BJ (cell line): Measurements from ENCODE around the gene IL4R. TPM values are rescaled to one million over a fixed set of nuclear protein-coding genes. Genes with fewer than 3 reads are reported as not detected.

Experiments
- CTCF ChIA-PET: fragments of 350-600 bp; formaldehyde crosslinking; extraction: SDS; loops from one replicate; lab custom pipeline; 2021; ENCODE audit warnings: antibody characterized with exemption, inconsistent platforms; lab: Yijun Ruan, JAX
- POLR2A ChIA-PET: fragments of 300-600 bp; sonication (Branson Sonifier 250); formaldehyde crosslinking; extraction: SDS; loops from one replicate; lab custom pipeline; 2021; ENCODE audit warnings: antibody characterized with exemption; lab: Charles Lee
- DNase-seq: peaks from one replicate; pipeline ENCODE4 v3.0.0-alpha.2; 2011; ENCODE audit warnings: low read depth
- H3K27me3 ChIP-seq: 2 replicates; pipeline ENCODE4 v1.6.0; 2011; ENCODE audit warnings: low read length; ENCODE audit not compliant: control insufficient read depth, insufficient read depth
- H3K36me3 ChIP-seq: 2 replicates; pipeline ENCODE4 v1.5.1; 2011; ENCODE audit warnings: low read length; ENCODE audit not compliant: control insufficient read depth, insufficient read depth
- H3K4me3 ChIP-seq: 2 replicates; pipeline ENCODE4 v1.5.1; 2011; ENCODE audit warnings: low read depth, mild to moderate bottlenecking, control low read depth, low read length
- polyA plus RNA-seq: library from polyadenylated mRNA; depleted of rRNA; stranded (reverse); fragments of >200 nt; gene quantifications from 2 replicates; pipeline ENCODE4 v1.2.3, GENCODE V29; 2011
- TF ChIP-seq, protein P1 (sequence below): IDR thresholded peaks from 2 replicates; pipeline ENCODE4 v1.5.1; 2011; ENCODE audit warnings: low read depth, mild to moderate bottlenecking, control low read depth, inconsistent platforms, low read length, moderate library complexity; ENCODE audit not compliant: insufficient read depth

Gene IL4R
- polyA plus RNA-seq, 1 experiment, result 25.4 TPM

DNA sequence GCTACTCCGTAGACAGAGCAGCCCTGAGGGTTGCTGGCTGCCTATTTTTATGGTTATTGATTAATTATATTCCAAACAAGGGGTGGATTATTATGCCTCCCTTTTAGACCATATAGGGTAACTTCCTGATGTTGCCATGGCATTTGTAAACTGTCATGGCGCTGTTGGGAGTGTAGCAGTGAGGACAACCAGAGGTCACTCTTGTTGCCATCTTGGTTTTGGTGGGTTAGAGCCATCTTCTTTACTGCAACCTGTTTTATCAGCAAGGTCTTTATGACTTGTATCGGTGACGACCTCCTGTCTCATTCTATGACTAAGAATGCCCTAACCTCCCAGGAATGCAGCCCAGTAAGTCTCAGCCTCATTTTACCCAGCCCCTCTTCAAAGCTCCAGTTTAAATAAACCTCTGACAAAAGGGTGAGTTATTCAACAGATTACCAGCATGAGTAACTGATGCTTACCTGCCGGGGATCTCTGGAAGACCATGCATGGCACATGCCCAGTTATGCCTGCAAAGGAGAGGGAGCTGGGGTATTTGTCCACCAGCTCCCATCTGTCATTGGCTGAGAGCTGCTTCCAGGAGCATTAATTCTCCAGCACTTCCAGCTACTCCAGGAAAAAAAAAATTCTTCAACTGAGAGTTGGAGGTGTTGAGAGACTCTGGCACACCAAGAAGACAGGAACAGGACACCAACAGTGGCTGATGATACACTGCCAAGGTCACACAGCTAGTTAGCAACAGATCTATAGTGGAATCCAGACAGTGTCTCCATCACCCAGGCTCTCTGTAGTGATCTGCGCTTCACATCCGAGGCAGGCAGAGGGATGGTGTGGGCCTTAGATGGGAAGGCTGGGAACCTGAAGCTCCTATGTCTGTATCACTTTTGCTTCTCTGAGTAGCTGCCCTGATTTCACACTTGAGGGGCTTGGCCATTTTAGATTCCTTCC, 51.6 kb downstream of the IL4R start:
- POLR2A ChIA-PET, result interaction anchor here (0.5 kb wide), 1 partner anchor 97 kb away, joined by 3 read pairs; the partner anchor contains the start of gene NSMCE1
- no peak for DNase-seq
- CTCF ChIA-PET, result interaction anchor here (1.1 to 8.7 kb wide), 6 partner anchors 9 to 210 kb away, joined by 3 to 206 read pairs (median 10); no protein-coding TSS in a partner anchor
- H3K27me3 ChIP-seq, result no peaks in the 10 kb centered on the region
- H3K4me3 ChIP-seq, result no peak overlapping the region
- TF ChIP-seq, protein P1, sequence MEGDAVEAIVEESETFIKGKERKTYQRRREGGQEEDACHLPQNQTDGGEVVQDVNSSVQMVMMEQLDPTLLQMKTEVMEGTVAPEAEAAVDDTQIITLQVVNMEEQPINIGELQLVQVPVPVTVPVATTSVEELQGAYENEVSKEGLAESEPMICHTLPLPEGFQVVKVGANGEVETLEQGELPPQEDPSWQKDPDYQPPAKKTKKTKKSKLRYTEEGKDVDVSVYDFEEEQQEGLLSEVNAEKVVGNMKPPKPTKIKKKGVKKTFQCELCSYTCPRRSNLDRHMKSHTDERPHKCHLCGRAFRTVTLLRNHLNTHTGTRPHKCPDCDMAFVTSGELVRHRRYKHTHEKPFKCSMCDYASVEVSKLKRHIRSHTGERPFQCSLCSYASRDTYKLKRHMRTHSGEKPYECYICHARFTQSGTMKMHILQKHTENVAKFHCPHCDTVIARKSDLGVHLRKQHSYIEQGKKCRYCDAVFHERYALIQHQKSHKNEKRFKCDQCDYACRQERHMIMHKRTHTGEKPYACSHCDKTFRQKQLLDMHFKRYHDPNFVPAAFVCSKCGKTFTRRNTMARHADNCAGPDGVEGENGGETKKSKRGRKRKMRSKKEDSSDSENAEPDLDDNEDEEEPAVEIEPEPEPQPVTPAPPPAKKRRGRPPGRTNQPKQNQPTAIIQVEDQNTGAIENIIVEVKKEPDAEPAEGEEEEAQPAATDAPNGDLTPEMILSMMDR, result no peak
- H3K36me3 ChIP-seq, result peaks cover 20% of the 10 kb centered on the region

DNA sequence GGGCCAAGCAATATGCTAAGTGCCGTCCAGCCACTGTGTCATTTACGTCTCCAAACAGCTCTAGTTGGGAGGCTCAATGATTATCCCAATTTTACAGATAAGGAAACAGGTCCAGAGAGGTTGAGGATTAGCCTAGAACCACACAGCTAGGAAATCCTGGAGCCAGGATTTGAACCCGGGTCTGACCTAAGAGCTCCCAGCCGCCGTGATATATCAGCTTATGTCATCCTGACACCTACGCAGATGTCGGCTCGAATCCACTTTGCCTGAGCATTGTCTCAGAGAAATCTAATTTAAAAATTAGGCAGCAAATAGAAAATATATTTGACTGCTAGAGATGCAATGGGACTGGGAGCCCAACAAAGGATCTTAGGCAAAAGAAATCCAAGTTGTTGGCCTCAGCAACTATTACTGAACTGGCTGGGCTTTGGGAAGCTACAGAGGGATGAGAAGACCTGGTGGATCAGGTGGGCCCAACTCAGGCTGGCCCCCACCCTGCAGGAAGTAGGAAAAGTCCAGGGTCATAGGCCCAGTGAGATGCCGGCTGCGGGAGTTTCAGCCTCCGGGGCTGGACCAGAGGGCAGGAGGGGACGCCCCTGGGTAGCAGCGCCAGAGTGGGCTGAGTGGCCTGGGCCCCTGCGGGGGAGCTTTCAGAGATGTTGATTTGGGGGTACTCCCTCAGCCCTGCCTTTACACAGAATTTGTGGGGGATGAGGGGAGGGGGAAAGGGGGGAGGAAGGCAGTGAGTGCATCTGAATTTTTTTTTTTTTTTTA, 53.1 kb downstream of the IL4R start:
- POLR2A ChIA-PET, result no interaction called here
- no peak for DNase-seq
- CTCF ChIA-PET, result interaction anchor here (0.7 to 8.7 kb wide), 30 partner anchors 9 to 1527 kb away, joined by 3 to 206 read pairs (median 4); no protein-coding TSS in a partner anchor

DNA sequence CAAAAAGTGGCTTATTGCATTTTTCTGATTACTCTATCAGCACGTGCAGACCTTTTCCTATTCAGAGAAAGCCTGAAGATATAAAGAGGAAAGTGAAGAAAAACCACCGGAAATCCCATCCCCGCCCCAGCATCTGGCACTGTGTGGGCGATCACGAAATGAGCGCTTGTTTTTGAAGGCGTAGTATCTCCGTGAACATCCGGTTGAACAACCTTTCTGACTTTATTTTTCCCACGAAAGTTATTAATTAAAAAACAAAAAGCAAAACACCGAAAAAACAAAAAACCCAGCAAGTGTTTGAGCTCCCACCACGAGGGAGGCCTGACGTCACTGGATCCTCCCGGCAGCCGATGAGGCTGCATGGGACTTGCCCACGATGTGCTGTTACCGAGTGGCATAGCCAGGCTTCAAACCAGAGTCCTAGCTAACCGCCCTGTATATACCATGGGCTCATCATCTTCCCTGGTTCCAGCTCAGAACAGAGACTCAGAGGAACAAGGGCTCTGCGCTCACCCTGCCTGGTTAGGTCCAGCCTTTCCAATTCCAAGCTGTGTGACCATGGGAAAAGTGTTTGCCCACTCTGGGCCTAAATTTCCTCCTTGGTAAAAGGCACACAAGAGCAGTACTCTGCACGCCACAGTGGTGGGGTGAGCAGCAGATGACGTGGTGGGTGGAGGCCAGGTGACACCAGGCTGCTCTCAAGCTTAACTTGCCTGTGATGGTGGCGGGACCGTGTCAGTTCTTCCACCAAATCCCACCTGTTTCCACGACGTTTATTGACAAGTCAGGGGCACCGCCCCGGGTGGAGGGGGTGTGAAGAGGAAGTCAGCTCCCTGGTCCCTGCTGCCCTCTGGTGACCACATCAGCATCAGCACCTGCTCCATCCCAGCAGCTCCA, 53.9 kb downstream of the IL4R start:
- peaks cover 10% of the 10 kb centered on the region for H3K36me3 ChIP-seq
- no peak for DNase-seq
- TF ChIP-seq, protein P1, result peak; percentile 92
- no peaks in the 10 kb centered on the region for H3K27me3 ChIP-seq
- ChIA-PET CTCF (interaction anchor here (0.6 to 8.7 kb wide), 48 partner anchors 8 to 1530 kb away, joined by 3 to 206 read pairs (median 4); no protein-coding TSS in a partner anchor), POLR2A (no interaction called here)
- H3K4me3 ChIP-seq, result 0 out of 2 replicates have a peak overlapping the region, but pooled peaks have one; percentile 1

More for the DNA sequence above, 53.1 kb downstream of the IL4R start:
- no peaks in the 10 kb centered on the region for H3K27me3 ChIP-seq
- H3K4me3 ChIP-seq, result no peak overlapping the region
- TF ChIP-seq, protein P1, result no peak
- H3K36me3 ChIP-seq, result peaks cover 15% of the 10 kb centered on the region

DNA sequence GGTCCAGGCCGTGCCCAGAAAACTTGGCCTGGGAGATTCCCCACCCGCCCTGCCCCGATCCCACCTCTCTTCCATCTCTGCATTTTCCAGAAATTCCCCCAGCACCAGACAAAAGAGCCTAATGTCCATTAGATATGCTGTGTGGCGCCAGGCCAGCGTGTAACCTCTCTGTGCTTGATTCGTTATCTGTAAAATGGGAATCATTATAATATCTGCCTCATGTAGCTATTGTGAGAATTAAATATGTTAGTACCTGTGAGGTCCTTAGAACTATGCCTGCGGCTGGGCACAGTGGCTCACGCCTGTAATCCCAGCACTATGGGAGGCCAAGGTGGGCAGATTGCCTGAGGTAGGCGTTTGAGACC, 54.6 kb downstream of the IL4R start:
- POLR2A ChIA-PET, result no interaction called here
- Histone ChIP-seq H3K27me3 (no peaks in the 10 kb centered on the region), H3K4me3 (no peak overlapping the region), H3K36me3 (peaks cover 4% of the 10 kb centered on the region; the same call in 1 of the 2 replicates)
- CTCF ChIA-PET, result interaction anchor here (0.6 to 8.7 kb wide), 40 partner anchors 10 to 1530 kb away, joined by 3 to 206 read pairs (median 4); no protein-coding TSS in a partner anchor
- DNase-seq, result no peak
- TF ChIP-seq, protein P1, result no peak
